Left forelimb (tissue), 1 donor: ENCODE data around the gene OCIAD1.
"Not testable (repeated sequence)": the region's sequence is repeated elsewhere in the genome, so short reads cannot be mapped to it uniquely, and the experiment has no call there.

Experiments used
- DNase-seq: peaks from one replicate; pipeline ENCODE4 v3.0.0-alpha.2; 2018; ENCODE audit warnings: low spot score

The OCIAD1 gene, protein sequence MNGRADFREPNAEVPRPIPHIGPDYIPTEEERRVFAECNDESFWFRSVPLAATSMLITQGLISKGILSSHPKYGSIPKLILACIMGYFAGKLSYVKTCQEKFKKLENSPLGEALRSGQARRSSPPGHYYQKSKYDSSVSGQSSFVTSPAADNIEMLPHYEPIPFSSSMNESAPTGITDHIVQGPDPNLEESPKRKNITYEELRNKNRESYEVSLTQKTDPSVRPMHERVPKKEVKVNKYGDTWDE

DNA sequence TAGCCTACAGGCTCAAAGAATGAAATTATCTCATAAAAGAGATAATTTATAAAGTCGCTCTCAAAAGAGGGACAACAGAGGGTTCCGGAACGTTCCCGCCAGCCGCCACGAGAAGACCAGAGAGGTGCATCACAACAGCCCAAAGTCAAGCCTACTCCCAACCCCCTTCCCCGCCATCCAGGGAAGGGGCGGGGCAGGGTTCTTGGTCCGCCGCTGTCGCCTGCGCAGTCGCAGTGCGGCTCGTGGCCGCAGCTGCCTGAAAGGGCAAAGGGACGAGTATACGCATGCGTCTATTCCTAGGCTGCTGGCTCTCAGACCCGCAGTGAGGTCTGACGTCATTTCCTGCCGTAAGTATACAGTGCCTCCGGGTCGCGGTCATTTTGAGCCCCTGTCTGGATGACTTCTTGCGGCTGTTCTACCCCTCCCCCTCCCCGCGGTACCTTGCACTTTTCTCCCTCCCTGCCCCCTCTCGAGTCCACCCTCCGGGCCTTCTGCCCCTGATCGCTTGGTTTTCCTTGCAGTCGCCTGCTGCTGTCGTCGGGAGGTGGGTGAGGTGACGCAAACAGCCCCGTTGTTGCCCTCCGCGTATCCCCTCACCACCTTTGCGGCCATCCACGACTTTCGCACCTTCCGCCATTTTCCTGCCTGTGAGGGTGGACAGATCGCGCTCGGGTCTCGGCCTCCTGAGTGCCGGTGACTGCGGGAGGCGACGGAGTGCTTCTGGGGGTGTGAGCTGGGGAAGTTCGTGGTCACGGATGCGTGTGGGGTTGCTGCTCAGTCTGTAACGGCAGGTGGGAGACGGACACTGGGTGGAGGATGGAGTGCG, at the start of gene OCIAD1:
TSS of gene OCIAD1 (plus strand) at position 383 of the 826 bp plus-strand sequence. CDS start 1,537 bp downstream, outside the sequence.
- DNase-seq: peak; percentile 93

DNA sequence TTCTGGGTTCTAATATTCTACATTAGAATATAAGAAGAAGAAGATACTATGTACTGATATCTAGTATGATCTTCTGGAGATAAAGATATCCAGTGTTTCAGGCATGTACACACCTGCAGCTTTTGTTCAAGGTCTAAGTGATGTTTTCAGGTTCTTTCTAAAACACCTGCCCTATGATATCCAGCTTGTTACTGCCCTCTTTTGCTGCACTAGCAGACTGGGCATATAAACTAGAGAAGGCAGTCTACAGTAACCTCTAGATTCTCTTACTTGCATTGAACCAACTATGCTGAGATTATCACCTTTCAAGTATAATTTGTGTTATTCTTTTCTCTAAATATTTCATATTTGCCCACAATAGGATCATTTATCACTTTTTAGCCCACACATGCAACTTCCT, 48.9 kb upstream of the OCIAD1 start:
- no peak for DNase-seq

DNA sequence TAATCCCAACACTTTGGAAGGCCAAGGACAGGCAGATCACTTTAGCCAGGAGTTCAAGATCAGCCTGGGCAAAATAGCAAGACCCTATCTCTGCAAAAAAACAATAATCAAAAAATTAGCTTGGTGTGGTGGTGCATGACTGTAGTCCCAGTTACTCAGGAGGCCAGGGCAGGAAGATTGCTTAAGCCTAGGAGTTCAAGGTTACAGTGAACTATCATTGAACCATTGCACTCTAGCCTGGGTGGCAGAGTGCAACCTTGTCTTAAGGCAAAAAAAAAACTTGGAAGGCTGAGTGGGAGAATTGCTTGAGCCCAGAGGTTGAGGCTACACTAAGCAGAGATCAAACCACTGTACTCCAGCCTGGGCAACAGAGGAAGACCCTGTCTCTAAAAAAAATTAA, 45.6 kb upstream of the OCIAD1 start:
- no peak for DNase-seq

DNA sequence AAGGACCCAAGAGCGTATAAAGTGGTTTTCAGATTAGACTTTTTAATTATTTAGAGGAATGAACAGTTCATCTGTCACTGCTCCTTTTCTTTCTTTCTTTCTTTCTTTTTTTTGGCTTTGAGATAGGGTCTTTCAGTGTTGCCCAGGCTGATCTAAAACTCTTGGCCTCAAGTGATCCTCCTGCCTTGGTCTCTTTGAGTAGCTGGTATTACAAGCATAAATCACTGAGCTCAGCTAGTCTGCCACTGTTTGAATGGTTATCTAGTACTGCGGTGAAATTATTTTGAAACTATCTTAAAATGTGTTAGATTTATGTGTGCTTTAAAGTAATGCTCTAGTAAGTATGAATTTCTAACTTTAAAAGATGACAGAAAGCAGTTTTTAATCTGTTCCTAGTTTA, 44.3 kb upstream of the OCIAD1 start:
- DNase-seq: no peak

DNA sequence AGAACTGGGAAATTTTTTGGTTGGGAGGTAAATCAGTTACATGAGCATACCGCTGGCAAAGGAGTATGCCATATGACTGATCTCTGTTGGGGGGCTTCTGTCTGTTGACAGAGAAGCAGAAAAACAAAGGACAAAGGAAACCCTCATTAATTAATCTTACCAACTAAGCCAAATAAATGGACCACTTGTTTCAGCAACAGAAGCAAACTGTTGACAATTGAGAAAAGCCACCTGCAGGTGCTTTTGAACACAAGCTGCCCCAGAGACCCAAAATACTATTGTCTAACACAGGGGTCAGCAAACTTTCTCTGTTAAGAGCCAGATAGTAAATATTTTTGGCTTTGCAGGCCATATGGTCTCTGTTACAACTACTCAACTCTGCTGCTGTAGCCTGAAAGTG, 43.8 kb upstream of the OCIAD1 start:
- no peak for DNase-seq

DNA sequence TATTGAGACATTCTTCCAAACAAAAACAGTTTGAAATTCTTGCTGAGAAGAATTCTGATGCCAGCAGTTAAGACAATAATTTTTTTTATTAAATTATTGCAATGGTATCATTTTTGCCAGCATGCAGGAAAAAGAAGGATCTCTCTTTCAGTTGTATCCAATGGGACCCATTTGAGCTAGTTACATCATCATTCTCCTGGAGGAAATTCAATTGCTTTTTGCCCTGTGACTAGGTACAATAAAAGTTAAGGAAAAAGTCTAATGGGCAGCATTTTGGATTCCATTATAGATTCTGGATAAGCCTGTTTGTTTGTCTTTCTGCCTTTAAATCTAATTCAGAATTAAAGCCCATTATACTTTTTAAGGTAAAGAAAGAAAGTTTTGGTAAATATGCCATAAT, 40.3 kb upstream of the OCIAD1 start:
- DNase-seq: no peak

DNA sequence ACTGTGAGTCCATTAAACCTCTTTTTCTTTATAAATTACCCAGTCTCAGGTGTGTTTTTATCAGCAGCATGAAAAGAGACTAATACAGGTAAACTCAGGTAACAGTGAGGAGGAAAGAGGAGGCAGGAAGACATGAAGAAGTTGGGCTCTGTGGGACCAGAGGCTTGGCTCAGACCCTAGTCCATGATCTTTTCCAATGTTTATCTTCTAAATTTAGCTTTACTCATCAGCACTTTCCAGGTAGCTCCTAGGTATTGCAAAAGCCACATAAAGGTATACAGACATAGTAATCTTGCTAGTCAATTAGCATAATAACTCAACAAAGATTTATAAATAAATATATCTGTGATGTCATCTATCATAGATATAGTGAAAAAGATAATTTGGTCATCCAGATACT, 39.6 kb upstream of the OCIAD1 start:
- DNase-seq: no peak

DNA sequence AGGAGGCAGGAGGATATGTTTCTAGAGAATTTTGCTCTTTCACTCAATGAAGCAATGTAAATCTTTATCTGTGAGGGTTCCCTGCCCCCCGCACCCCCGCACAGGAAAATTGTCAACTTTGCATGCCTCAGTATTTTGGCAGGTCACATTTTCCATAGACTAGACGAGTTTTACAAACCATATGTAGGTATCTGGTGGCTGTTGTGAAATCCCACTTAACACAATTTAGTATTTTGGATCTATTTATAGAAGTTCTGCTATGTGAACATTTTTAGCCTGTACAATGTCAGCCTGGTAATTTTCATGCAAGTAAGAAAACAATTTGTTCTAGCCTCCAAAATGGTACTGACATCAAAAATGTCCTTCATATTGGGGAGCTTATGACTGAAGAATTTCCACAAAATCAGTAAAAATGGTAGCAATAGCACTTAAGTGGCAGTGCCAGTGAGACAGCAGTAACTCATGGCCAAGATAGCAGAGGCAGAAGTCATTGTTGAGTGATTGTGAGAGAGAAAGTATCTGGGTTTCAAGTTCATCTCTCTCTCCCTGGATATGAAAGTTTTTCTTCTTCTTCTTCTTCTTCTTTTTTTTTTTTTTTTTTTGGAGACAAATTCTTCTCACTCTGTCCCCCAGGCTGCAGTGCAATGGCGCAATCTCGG, 38.4 kb upstream of the OCIAD1 start:
- DNase-seq: no peak

DNA sequence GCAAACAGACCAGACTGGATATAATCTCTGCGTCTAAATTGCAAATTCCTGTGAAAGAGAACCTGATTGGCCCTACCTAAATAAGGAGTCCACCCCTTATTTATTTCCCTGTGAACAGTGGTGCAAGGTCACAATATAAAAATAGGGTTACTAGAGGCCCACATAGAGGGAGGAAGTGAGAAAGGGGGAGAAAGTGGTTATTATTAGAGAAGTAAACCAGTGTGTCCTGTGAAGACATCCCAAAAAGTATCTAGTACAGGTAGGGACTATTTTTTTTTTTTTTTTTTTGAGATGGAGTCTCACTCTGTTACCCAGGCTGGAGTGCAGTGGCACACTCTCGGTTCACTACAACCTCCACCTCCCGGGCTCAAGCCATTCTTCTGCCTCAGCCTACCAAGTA, 35.8 kb upstream of the OCIAD1 start:
- no peak for DNase-seq

DNA sequence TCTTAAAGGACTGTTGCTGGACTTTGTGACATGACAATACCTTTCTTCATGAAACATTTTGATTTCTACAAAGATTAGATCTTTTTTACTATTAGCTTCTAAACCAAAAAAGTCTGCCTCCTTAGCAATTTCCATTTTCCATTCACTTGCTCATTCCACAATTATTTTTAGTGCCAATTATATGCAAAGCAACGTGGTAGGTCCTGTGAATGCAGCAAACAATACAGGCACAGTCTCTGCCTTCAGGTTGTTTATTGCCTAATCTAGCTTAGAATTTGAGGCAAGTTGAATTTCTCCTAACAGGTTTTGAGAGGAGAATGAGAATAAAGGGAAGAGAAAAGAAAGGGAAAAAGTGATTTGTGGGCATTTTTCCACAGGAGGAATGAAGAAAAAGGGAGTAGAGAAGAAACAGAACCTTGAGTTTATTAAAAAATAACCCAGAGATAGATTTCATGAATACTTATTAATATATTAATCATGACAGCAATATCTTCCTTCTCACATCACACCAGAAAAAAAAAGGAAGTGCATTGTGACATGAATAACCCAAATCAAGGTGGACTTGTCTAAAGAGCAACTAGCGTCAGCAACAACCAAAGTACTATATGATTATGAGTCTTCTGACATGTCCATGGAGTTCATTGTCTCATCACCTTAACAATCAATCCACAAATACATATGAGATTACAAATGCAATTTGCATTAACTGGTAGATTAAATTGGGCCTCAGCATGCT, 34.5 kb upstream of the OCIAD1 start:
- DNase-seq: no peak

DNA sequence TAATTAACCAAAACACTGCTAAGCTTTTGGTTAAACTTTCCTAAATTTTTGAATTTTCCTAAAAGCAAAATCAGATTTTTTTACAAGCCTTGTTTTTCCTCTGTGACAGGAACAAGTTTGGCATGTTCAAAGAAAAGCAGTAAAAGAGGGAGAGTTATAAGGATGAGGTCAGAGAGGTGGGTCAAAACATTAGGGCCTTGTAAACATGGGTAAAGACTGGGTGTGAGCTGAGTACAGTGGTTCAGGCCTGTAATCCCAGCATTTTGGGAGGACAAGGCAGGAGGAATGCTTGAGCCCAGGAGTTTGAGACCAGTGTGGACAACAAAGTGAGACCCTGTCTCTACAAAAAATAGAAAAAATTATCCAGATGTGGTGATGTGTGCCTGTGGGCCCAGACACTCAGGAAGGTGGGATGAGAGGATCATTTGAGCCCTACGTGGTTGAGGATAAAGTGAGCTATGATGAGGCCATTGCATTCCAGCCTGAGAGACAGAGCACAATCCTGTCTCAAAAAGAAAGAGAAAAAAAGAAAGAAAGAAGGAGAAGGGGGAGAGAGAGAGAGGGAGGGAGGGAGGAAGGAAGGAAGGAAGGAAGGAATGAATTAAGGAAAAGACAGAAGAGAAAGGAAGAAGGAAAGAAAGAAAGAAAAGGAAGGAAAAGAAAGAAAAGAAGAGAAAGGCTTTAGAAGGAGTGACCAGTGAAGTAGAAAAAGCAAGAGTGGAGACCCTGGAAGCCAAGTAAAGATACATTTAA, 33.8 kb upstream of the OCIAD1 start:
- DNase-seq: no peak

DNA sequence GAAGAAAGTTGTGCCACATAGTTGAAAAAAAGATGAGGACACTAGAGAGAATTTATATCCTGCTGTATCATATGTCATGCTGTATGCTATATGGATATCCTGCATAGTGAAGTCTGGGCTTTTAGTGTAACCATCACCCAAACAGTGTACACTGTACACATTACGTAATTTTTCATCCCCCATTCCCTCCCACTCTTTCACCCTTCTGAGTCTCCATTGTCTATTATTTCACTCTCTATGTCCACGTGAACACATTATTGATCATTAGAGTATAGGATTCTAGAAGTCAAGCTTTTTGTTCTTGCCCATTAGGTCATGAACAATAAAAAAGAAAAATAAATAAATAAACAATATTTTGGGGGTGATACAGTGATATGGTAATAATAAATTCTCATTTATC, 32.8 kb upstream of the OCIAD1 start:
- no peak for DNase-seq

DNA sequence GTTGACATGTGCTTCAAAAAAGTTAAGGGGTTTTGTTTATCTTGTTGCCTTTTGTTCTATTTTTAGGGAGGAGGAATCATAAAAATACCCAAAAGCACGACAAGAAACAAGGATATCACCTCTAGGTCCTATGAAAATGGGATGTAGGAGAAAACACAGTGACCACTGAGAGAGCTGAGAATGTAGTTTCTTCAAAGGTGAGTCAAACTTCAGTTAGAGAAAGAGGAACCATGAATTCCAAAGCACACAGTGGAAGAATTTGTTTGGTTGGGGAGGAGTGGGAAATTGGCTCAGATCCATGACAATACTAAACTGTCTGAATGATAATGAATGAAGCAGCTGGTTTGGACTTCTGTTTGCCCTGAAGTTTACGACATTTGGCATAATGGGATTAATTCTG, 31.7 kb upstream of the OCIAD1 start:
- no peak for DNase-seq

DNA sequence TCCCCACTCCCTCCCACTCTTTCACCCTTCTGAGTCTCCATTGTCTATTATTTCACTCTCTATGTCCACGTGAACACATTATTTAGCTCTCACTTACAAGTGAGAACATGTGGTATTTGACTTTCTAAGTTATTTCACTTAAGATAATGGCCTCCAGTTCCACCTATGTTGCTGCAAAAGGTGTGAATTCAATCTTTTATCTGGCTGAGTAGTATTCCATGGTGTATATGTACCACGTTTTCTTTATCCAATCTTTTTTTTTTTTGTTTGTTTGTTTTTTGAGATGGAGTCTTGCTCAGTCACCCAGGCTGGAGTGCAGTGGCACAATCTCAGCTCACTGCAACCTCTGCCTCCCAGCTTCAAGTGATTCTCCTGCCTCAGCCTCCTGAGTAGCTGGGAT, 30.7 kb upstream of the OCIAD1 start:
- DNase-seq: not testable (repeated sequence)

DNA sequence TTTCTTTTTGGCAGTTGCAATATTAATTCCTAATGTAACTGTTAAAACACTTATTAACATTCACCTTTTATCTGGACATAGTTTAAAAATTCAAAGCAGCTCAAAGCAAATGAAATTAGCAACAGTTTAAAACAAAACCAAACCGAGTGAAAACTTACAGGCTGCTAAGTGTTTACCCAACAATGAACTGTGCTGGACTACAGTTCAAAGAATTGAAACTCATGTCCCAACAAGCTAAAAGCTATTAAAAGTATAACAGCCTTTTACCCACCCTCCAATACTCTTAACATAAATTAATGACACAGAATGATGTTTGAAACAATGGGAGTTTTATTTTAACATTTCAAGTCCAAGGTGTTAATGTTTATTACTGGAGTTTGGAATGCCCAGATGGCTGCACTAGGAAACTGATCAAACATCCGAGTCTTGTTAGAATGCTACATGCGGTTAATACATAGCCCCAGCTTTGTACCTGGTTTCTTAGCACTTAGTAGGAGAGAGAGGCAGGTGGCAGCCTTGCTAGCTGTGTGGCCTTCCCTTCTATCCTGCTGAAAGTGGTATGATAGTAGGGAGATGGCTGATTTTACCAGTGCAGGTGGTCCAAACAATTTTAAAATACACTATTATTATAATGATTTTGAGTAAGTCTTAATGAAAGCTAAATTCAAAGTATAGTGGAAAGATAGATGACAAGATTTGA, 29.7 kb upstream of the OCIAD1 start:
- DNase-seq: no peak

DNA sequence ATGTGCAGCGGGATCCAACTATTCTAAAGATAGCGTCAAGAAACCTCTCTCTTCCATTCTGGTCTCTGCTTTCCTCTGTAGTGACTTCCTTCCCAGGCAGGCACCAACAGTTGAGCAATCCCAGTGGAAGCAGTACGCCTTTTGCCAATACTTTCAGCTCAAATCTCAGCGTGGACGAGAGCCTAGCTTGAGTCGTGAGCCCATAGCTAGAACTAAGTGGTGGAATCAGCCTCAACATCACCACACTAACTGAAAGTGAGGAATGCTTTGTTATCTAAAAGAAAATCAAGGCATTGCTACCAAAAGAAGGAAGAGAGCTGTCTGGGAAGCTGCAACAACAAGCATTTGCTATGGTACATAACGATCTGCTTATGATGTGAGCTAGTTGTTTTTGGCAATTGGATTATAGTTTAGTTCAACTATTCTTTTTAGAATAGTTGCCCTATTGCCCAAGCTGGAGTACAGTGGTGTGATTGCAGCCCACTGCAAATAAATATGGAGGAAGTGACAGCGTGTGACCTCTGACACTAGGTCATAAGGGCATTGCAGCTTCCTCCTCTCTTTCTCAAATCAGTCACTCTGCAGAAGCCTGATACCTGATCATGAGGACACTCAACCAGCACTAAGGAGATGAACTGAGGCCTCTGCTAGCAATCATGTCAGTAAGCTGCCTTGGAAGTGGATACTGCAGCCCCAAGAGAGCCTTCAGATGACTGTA, 26.1 kb upstream of the OCIAD1 start:
- DNase-seq: no peak

DNA sequence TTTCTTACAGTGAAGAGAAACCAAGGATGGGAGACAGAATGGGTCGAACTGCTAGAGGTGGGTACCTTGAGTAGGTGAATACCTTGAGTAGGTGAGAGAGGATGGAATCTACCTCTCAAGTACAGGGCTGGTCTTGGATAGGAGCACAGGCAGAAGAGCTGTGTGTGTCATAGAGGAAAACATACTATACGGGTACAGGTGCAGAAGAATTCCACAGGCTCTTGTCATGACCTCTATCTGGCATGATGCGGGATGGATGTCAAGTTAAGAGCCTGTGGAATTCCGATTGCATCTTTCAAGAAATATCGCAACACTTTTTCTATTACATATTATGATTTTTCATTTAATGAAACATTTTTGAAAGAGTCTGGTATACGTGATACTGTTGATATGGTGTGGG, 18.0 kb upstream of the OCIAD1 start:
- DNase-seq: no peak

DNA sequence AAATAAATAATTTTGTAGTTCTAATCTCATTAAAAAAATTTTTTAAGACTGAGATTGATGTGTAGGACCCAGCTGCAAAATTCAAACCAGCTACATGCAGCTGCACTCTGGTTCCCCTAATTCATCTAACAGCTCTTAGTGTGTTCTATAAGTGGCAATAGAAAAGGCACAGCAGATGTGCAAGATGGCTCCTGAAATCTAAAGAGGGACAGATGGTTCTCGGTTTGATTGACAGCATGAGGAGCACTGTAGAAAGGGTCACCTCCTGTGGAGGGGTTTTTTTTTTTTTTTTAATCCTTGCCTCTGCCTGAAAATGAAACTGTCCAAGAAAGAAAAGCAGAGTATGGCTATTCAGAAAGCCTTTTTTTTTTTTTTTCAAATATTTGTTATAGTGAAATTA, 16.9 kb upstream of the OCIAD1 start:
- DNase-seq: no peak

DNA sequence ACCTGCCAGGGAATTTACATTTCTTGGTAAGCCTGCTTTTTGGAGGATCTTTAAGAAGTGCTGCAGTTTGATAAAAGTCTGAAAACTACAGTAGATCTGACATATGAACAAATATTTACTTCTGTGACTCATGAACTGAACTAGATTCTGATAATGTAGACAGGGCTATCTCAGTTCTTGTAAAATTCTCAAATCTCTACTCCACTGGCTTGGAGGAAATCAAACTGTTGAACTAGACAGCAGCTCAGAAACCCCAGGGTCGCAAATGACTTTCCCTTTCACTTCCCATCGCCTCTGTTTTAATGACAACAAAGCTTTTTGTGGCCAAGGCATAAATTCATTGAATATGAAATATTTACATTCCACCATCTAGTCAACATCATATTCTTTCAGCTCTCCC, 15.4 kb upstream of the OCIAD1 start:
- DNase-seq: no peak

DNA sequence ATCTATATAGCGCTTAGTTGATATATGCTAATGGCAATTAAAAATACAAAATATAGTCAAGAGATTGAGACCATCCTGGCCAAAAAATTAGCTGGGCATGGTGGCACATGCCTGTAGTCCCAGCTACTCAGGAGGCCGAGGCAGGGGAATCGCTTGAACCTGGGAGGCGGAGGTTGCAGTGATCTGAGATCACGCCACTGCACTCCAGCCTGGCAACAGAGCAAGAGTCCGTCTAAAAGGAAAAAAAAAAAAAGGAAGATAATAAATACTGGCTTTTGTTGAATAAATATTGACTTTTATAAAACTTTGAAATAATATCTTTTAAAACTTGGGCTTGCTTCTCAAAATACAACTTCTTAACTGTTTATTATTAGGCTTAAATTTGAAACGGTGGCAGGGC, 14.6 kb upstream of the OCIAD1 start:
- DNase-seq: not testable (repeated sequence)
